Measurements from ENCODE around the gene PPP1R27.

Gene PPP1R27

GRCh38 chr17:81863123-81863675, 28.3 kb upstream of the PPP1R27 start:
- no peak for TF ChIP-seq CTCF (conservative IDR thresholded peaks at IDR 0.05; ENCODE audit: low read depth, low read length)
- H4K20me1 ChIP-seq (ENCODE audit: insufficient read depth) = peaks cover 6% of the 10 kb centered on the region
- H3K27me3 ChIP-seq (ENCODE audit: insufficient read depth, low read depth) = no peaks in the 10 kb centered on the region
- no peak overlapping the region for H3K27ac ChIP-seq
- no peaks in the 10 kb centered on the region for H3K36me3 ChIP-seq (ENCODE audit: insufficient read depth)
- H3K79me2 ChIP-seq (ENCODE audit: insufficient read depth, low read depth) = peaks cover 53% of the 10 kb centered on the region
- no peak overlapping the region for H3K4me2 ChIP-seq
- no peak overlapping the region for H3K4me3 ChIP-seq (IDR thresholded peaks at IDR 0.05; ENCODE audit: insufficient read depth, low read depth, low read length)
- peaks cover 57% of the 10 kb centered on the region for H3K4me1 ChIP-seq (ENCODE audit: low read depth, poor library complexity, severe bottlenecking)
- no peak overlapping the region for H3K9ac ChIP-seq
- no peak overlapping the region for H2AFZ ChIP-seq (ENCODE audit: low read depth)

- Histone ChIP-seq H3K9ac (peak overlapping the region; percentile 81), H3K79me2 (ENCODE audit: insufficient read depth, low read depth) (peaks cover 76% of the 10 kb centered on the region), H3K27me3 (ENCODE audit: insufficient read depth, low read depth) (no peaks in the 10 kb centered on the region), H3K4me2 (peak overlapping the region; percentile 85), H3K4me1 (ENCODE audit: low read depth, poor library complexity, severe bottlenecking) (peaks cover 52% of the 10 kb centered on the region), H3K27ac (peak overlapping the region; percentile 81), H3K4me3 (IDR thresholded peaks at IDR 0.05; ENCODE audit: insufficient read depth, low read depth, low read length) (no peak overlapping the region), H2AFZ (ENCODE audit: low read depth) (0 out of 2 replicates have a peak overlapping the region, but pooled peaks have one; percentile 14), H3K36me3 (ENCODE audit: insufficient read depth) (peaks cover 10% of the 10 kb centered on the region; the same call in 1 of the 2 replicates), H4K20me1 (ENCODE audit: insufficient read depth) (peaks cover 10% of the 10 kb centered on the region)
- no peak for TF ChIP-seq CTCF (conservative IDR thresholded peaks at IDR 0.05; ENCODE audit: low read depth, low read length)
Observed at GRCh38 chr17:81860756-81861568, 26.1 kb upstream of the PPP1R27 start.

DNA sequence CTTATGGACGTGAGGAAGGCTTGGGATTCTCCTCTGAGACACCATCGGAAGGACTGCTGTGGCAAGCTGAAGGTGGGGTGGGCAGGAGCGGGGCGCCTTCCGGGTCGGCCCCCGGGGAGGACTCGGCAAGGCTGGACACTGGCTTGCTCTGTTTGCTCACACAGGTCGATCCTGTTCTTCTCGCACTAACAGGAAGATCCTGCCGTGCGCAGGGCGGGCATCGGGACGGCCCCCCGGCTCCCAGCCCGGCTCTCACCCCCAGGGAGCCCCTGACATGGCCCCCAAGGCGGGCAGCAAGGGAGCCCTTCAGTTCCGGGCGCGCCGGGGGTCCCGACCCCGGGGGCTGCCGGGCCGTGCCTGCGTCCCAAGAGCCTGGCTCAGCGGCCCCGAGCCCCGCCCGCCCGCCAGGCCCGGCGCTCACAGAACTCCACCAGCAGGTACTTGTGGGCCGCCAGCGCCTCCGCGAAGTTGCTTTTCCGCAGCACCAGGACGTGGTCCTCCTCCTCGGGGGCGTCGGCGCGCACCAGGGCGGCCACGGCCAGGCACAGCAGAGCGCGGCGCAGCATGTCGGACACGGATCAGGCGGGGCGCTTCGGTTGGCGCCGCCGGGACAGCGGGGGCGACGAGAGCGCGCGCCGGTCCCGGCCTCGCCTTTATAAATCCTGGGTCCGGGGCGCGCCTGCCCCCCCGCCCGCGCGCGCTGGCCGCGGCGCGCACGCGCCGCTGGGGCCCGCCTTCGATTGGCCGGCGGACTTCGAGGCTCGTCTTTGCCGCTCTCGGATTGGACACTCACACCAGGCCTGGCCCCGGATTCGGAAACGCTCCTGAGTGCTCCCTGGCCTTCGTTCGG, 25.3 kb upstream of the PPP1R27 start, which contains the start of gene P4HB:
TSS of gene P4HB (minus strand) at position 630 of the 850 bp plus-strand sequence. CDS start at position 566, 64 bp downstream.
- peaks cover 10% of the 10 kb centered on the region; the same call in 1 of the 2 replicates for H3K36me3 ChIP-seq (ENCODE audit: insufficient read depth)
- H2AFZ ChIP-seq (ENCODE audit: low read depth) = peak within 1 kb of the TSS; percentile 29; the same call in 1 of the 2 replicates
- peak within 1 kb of the TSS; percentile 81 for H3K9ac ChIP-seq
- H3K4me3 ChIP-seq (IDR thresholded peaks at IDR 0.05; ENCODE audit: insufficient read depth, low read depth, low read length) = peak within 1 kb of the TSS; percentile 43
- H3K27me3 ChIP-seq (ENCODE audit: insufficient read depth, low read depth) = no peaks in the 10 kb centered on the region
- peaks cover 45% of the 10 kb centered on the region for H3K4me1 ChIP-seq (ENCODE audit: low read depth, poor library complexity, severe bottlenecking)
- peaks cover 15% of the 10 kb centered on the region for H4K20me1 ChIP-seq (ENCODE audit: insufficient read depth)
- peaks cover 82% of the 10 kb centered on the region for H3K79me2 ChIP-seq (ENCODE audit: insufficient read depth, low read depth)
- H3K4me2 ChIP-seq = peak within 1 kb of the TSS; percentile 97
- TF ChIP-seq CTCF (conservative IDR thresholded peaks at IDR 0.05; ENCODE audit: low read depth, low read length) = no peak
- H3K27ac ChIP-seq = peak within 1 kb of the TSS; percentile 81
